Measurements from ENCODE around the gene SLC35G2.

SLC35G2 gene

GRCh38 chr3:136836511-136837156 lies 17.7 kb downstream of the SLC35G2 start:
- DNase-seq (ENCODE audit: insufficient read length) (no peak), FAIRE-seq (no peak)
- TF ChIP-seq POLR2A (IDR thresholded peaks at IDR 0.05; ENCODE audit: low read depth, low read length) (no peak), POLR2AphosphoS5 (IDR thresholded peaks at IDR 0.05; ENCODE audit: low read depth, low read length) (no peak), TAF1 (IDR thresholded peaks at IDR 0.05; ENCODE audit: borderline replicate concordance, low read depth, low read length) (no peak)

GRCh38 chr3:136838641-136839555 lies 20.0 kb downstream of the SLC35G2 start:
- DNase-seq (ENCODE audit: insufficient read length) = no peak
- FAIRE-seq = no peak
- TF ChIP-seq POLR2AphosphoS5 (IDR thresholded peaks at IDR 0.05; ENCODE audit: low read depth, low read length) = no peak
- TF ChIP-seq POLR2A (IDR thresholded peaks at IDR 0.05; ENCODE audit: low read depth, low read length) = no peak
- no peak for TF ChIP-seq TAF1 (IDR thresholded peaks at IDR 0.05; ENCODE audit: borderline replicate concordance, low read depth, low read length)

GRCh38 chr3:136839556-136839931 lies 20.6 kb downstream of the SLC35G2 start:
- no peak for FAIRE-seq
- TF ChIP-seq POLR2AphosphoS5 (IDR thresholded peaks at IDR 0.05; ENCODE audit: low read depth, low read length) = no peak
- no peak for TF ChIP-seq TAF1 (IDR thresholded peaks at IDR 0.05; ENCODE audit: borderline replicate concordance, low read depth, low read length)
- no peak for TF ChIP-seq POLR2A (IDR thresholded peaks at IDR 0.05; ENCODE audit: low read depth, low read length)

GRCh38 chr3:136840252-136840651 lies 21.3 kb downstream of the SLC35G2 start:
- TF ChIP-seq POLR2A (IDR thresholded peaks at IDR 0.05; ENCODE audit: low read depth, low read length) (no peak), TAF1 (IDR thresholded peaks at IDR 0.05; ENCODE audit: borderline replicate concordance, low read depth, low read length) (no peak), POLR2AphosphoS5 (IDR thresholded peaks at IDR 0.05; ENCODE audit: low read depth, low read length) (no peak)
- no peak for DNase-seq (ENCODE audit: insufficient read length)
- FAIRE-seq = no peak

More at GRCh38 chr3:136839556-136839931, 20.6 kb downstream of the SLC35G2 start:
- DNase-seq (ENCODE audit: insufficient read length) = no peak

- TF ChIP-seq POLR2A (IDR thresholded peaks at IDR 0.05; ENCODE audit: low read depth, low read length) = no peak
- TF ChIP-seq TAF1 (IDR thresholded peaks at IDR 0.05; ENCODE audit: borderline replicate concordance, low read depth, low read length) = no peak
- FAIRE-seq = no peak
- DNase-seq (ENCODE audit: insufficient read length) = no peak
Observed at GRCh38 chr3:136842294-136842693, 23.4 kb downstream of the SLC35G2 start.

- FAIRE-seq = no peak
- no peak for DNase-seq (ENCODE audit: insufficient read length)
- no peak for TF ChIP-seq TAF1 (IDR thresholded peaks at IDR 0.05; ENCODE audit: borderline replicate concordance, low read depth, low read length)
- TF ChIP-seq POLR2AphosphoS5 (IDR thresholded peaks at IDR 0.05; ENCODE audit: low read depth, low read length) = no peak
Observed at GRCh38 chr3:136844724-136845123, 25.8 kb downstream of the SLC35G2 start.

- FAIRE-seq (no peak), DNase-seq (ENCODE audit: insufficient read length) (no peak)
- TF ChIP-seq POLR2AphosphoS5 (IDR thresholded peaks at IDR 0.05; ENCODE audit: low read depth, low read length) = no peak
- TF ChIP-seq POLR2A (IDR thresholded peaks at IDR 0.05; ENCODE audit: low read depth, low read length) = no peak
- no peak for TF ChIP-seq TAF1 (IDR thresholded peaks at IDR 0.05; ENCODE audit: borderline replicate concordance, low read depth, low read length)
Observed at GRCh38 chr3:136852180-136852579, 33.3 kb downstream of the SLC35G2 start.

GRCh38 chr3:136856665-136857064 lies 37.7 kb downstream of the SLC35G2 start:
- TF ChIP-seq TAF1 (IDR thresholded peaks at IDR 0.05; ENCODE audit: borderline replicate concordance, low read depth, low read length) (no peak), POLR2A (IDR thresholded peaks at IDR 0.05; ENCODE audit: low read depth, low read length) (no peak), POLR2AphosphoS5 (IDR thresholded peaks at IDR 0.05; ENCODE audit: low read depth, low read length) (no peak)
- DNase-seq (ENCODE audit: insufficient read length) (no peak), FAIRE-seq (no peak)

GRCh38 chr3:136858381-136858780 lies 39.5 kb downstream of the SLC35G2 start:
- TF ChIP-seq TAF1 (IDR thresholded peaks at IDR 0.05; ENCODE audit: borderline replicate concordance, low read depth, low read length) (no peak), POLR2AphosphoS5 (IDR thresholded peaks at IDR 0.05; ENCODE audit: low read depth, low read length) (no peak), POLR2A (IDR thresholded peaks at IDR 0.05; ENCODE audit: low read depth, low read length) (no peak)
- DNase-seq (ENCODE audit: insufficient read length) (no peak), FAIRE-seq (no peak)

- no peak for FAIRE-seq
- TF ChIP-seq POLR2AphosphoS5 (IDR thresholded peaks at IDR 0.05; ENCODE audit: low read depth, low read length) (no peak), POLR2A (IDR thresholded peaks at IDR 0.05; ENCODE audit: low read depth, low read length) (no peak), TAF1 (IDR thresholded peaks at IDR 0.05; ENCODE audit: borderline replicate concordance, low read depth, low read length) (no peak)
- no peak for DNase-seq (ENCODE audit: insufficient read length)
Observed at GRCh38 chr3:136860541-136860940, 41.6 kb downstream of the SLC35G2 start.

- TF ChIP-seq TAF1 (IDR thresholded peaks at IDR 0.05; ENCODE audit: borderline replicate concordance, low read depth, low read length) = peak; percentile 73; the same call in 1 of the 2 replicates
- peak; percentile 97 for TF ChIP-seq POLR2A (IDR thresholded peaks at IDR 0.05; ENCODE audit: low read depth, low read length)
- peak; percentile 93 for TF ChIP-seq POLR2AphosphoS5 (IDR thresholded peaks at IDR 0.05; ENCODE audit: low read depth, low read length)
- DNase-seq (ENCODE audit: insufficient read length) = peak; percentile 86
- peak; percentile 98 for FAIRE-seq
Observed at GRCh38 chr3:136861890-136862616, 43.1 kb downstream of the SLC35G2 start, which contains the start of gene NCK1. Gene NCK1 (plus strand): TSS chr3:136862208. CDS start chr3:136928002, 65,794 bp downstream.

Measured in GM12892 (cell line).